Smooth muscle cell (in vitro differentiated cells): ENCODE results near the gene SYT13. TPM values are rescaled to one million over a fixed set of nuclear protein-coding genes. Genes with fewer than 3 reads are reported as not detected.

ENCODE experiments used
- DNase-seq: peaks from one replicate; lab custom pipeline; 2025; ENCODE audit not compliant: unreplicated experiment; lab: John Stamatoyannopoulos, UW
- H2AFZ ChIP-seq: fragments of 200-600 bp; sonication (generic); 2 replicates; pipeline ENCODE4 v1.6.0; 2016; ENCODE audit warnings: antibody characterized with exemption, low read depth, mild to moderate bottlenecking
- H3F3A ChIP-seq: fragments of 200-600 bp; sonication (generic); 2 replicates; pipeline ENCODE4 v1.6.0; 2017; ENCODE audit warnings: antibody characterized with exemption, low read depth
- H3K27ac ChIP-seq: fragments of 200-600 bp; sonication (generic); 2 replicates; pipeline ENCODE4 v1.5.1; 2016; ENCODE audit warnings: low read depth, mild to moderate bottlenecking
- H3K27me3 ChIP-seq: fragments of 200-600 bp; sonication (generic); 2 replicates; pipeline ENCODE4 v1.6.1; 2016; ENCODE audit warnings: low read depth, mild to moderate bottlenecking
- H3K36me3 ChIP-seq: fragments of 200-600 bp; sonication (generic); 2 replicates; pipeline ENCODE4 v1.5.1; 2016; ENCODE audit warnings: low read depth
- H3K4me1 ChIP-seq: fragments of 200-600 bp; sonication (generic); 2 replicates; pipeline ENCODE4 v1.5.1; 2016; ENCODE audit warnings: low read depth
- H3K4me2 ChIP-seq: fragments of 200-600 bp; sonication (generic); 2 replicates; pipeline ENCODE4 v1.6.0; 2016; ENCODE audit warnings: mild to moderate bottlenecking
- H3K4me3 ChIP-seq: fragments of 200-600 bp; sonication (generic); 2 replicates; pipeline ENCODE4 v1.5.1; 2016; ENCODE audit warnings: mild to moderate bottlenecking
- H3K79me2 ChIP-seq: fragments of 200-600 bp; sonication (generic); 2 replicates; pipeline ENCODE4 v1.6.0; 2016; ENCODE audit warnings: low read depth, mild to moderate bottlenecking
- H3K9ac ChIP-seq: fragments of 200-600 bp; sonication (generic); 2 replicates; pipeline ENCODE4 v1.6.0; 2016; ENCODE audit warnings: low read depth
- H3K9me3 ChIP-seq: fragments of 200-600 bp; sonication (generic); replicated peaks from 2 replicates; pipeline ENCODE4 v1.5.1; 2016; ENCODE audit warnings: low read depth
- H4K20me1 ChIP-seq: fragments of 200-600 bp; sonication (generic); 2 replicates; pipeline ENCODE4 v1.6.0; 2016; ENCODE audit warnings: low read depth
- WGBS: methylation state at CpG from one replicate; pipeline ENCODE4 v1.1.7; 2016; ENCODE audit warnings: low lambda C conversion rate; 5-methylcytosine and 5-hydroxymethylcytosine counted together
- polyA plus RNA-seq: library from polyadenylated mRNA; unstranded; fragments of >200 nt; fragmentation: Nextera tagmentation; extraction: Ambion mirVana; gene quantifications from 2 replicates; pipeline ENCODE4 v1.2.1, GENCODE V29; 2016
- total RNA-seq: library from RNA; depleted of rRNA; stranded (reverse); fragments of >200 nt; gene quantifications from 2 replicates; pipeline ENCODE4 v1.2.3, GENCODE V29; 2014
- TF ChIP-seq, protein P1 (sequence below): fragments of 200-600 bp; sonication (generic); IDR thresholded peaks from 2 replicates; pipeline ENCODE4 v1.5.1; 2017; ENCODE audit warnings: borderline replicate concordance, mild to moderate bottlenecking, antibody characterized with exemption; ENCODE audit not compliant: insufficient read depth, poor library complexity, severe bottlenecking

The SYT13 gene
- total and polyA plus RNA-seq, 2 experiments from 2014 or later: 0.47 to 1.3 TPM

DNA sequence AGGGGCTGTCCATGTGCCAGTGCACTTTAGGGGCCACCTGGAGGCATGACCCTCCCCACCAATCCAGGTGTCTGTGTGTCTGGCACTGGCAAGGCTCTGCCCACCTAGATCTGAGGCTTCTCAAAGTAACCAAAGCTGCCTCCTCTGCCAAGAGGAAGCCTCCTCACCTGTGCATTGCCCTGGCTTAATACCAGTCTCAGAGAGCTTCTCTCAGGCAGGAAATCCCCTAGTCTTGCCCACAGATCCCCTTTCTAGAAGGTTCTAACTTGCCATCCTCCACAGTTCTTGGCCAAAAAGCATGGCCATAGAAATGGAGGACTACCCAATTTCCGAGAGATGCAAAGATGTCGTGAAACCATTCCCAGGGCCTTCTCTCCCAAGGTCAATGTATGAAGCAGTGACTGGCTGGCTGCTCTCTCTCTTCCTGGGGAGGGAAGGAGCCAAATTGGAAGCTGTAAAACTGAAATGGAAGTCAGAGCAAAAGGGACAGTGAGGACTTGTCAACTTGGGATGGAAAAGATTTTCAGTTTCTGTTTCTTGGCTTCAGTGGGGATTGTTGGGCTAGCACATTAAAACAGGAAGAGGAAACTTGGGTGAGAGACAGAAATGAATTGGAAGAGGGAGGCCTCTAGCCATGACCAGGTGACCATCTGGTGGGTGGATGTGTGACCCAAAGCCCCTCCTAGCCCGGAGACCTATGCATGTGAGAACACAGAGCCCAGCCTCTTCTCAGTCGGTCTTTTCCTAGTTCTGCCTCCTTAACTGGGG is 70.9 kb downstream of the SYT13 start:
- Histone ChIP-seq H3K79me2 (no peaks in the 10 kb centered on the region), H3K4me1 (no peaks in the 10 kb centered on the region), H2AFZ (no peak overlapping the region), H3K27me3 (no peaks in the 10 kb centered on the region), H3F3A (no peaks in the 10 kb centered on the region), H3K36me3 (no peaks in the 10 kb centered on the region), H3K9me3 (no peaks in the 10 kb centered on the region), H3K9ac (no peak overlapping the region), H4K20me1 (no peaks in the 10 kb centered on the region), H3K27ac (no peak overlapping the region), H3K4me3 (no peak overlapping the region), H3K4me2 (no peak overlapping the region)
- 97% methylated on average over 4 of the region's 4 CpGs for WGBS
- TF ChIP-seq, protein P1, sequence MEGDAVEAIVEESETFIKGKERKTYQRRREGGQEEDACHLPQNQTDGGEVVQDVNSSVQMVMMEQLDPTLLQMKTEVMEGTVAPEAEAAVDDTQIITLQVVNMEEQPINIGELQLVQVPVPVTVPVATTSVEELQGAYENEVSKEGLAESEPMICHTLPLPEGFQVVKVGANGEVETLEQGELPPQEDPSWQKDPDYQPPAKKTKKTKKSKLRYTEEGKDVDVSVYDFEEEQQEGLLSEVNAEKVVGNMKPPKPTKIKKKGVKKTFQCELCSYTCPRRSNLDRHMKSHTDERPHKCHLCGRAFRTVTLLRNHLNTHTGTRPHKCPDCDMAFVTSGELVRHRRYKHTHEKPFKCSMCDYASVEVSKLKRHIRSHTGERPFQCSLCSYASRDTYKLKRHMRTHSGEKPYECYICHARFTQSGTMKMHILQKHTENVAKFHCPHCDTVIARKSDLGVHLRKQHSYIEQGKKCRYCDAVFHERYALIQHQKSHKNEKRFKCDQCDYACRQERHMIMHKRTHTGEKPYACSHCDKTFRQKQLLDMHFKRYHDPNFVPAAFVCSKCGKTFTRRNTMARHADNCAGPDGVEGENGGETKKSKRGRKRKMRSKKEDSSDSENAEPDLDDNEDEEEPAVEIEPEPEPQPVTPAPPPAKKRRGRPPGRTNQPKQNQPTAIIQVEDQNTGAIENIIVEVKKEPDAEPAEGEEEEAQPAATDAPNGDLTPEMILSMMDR: no peak
- no peak for DNase-seq

DNA sequence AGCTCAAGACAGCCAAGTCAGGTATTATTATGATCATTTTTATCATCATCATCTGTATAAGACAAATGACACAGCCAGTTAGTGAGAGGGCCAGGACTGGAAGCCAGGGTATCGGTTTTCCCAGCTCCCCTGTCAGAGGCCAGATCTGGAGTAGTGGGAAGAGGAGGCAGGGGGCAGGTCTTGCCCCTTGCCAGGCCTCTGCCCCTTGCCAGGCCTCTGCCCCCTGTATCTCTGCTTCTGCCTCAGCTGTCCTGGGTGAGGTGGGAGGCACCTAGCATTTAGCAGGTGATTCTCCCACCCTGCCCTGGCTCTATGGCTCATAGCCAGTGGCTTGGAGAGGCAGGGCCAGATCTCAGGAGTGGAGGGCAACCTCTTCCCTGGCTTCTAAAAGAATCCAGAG is 72.4 kb downstream of the SYT13 start:
- Histone ChIP-seq H3K27ac (no peak overlapping the region), H3K79me2 (no peaks in the 10 kb centered on the region), H3K4me3 (no peak overlapping the region), H3K36me3 (no peaks in the 10 kb centered on the region), H3K4me1 (peaks cover 9% of the 10 kb centered on the region), H3F3A (no peaks in the 10 kb centered on the region), H3K27me3 (no peaks in the 10 kb centered on the region), H3K9ac (no peak overlapping the region), H4K20me1 (peaks cover 4% of the 10 kb centered on the region), H3K4me2 (no peak overlapping the region), H2AFZ (no peak overlapping the region), H3K9me3 (no peaks in the 10 kb centered on the region)
- TF ChIP-seq, protein P1: no peak
- DNase-seq: no peak
- WGBS: 100% methylated on average over 1 of the region's 1 CpG

DNA sequence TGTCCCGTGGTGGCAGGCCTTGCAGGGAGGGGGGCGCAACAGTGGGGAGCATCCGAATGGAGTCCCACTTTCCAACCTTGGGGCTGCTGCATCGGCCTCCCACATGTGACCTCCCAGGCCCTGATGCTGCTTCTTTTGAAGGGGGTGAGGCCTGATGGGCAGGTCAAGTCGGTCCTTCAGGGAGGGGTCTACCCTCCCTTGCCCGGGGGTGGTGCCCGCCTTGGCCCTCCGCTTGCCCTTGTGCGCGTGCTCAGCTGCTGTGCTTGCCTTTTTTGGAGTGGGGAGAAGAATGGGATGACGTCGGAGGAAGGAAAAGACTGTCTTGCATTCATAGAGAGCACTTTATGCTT is 72.8 kb downstream of the SYT13 start:
- 96% methylated on average over 12 of the region's 12 CpGs for WGBS
- no peaks in the 10 kb centered on the region for H3K36me3 ChIP-seq

More for the DNA sequence above, 72.8 kb downstream of the SYT13 start:
- Histone ChIP-seq H3K4me3 (no peak overlapping the region), H2AFZ (no peak overlapping the region), H3K27me3 (no peaks in the 10 kb centered on the region), H4K20me1 (peaks cover 4% of the 10 kb centered on the region), H3K4me1 (peaks cover 9% of the 10 kb centered on the region), H3K4me2 (no peak overlapping the region), H3F3A (no peaks in the 10 kb centered on the region), H3K9ac (no peak overlapping the region), H3K79me2 (no peaks in the 10 kb centered on the region), H3K27ac (no peak overlapping the region), H3K9me3 (no peaks in the 10 kb centered on the region)
- DNase-seq: no peak
- TF ChIP-seq, protein P1: no peak
